ENCODE data around the gene C1orf159.

DNA sequence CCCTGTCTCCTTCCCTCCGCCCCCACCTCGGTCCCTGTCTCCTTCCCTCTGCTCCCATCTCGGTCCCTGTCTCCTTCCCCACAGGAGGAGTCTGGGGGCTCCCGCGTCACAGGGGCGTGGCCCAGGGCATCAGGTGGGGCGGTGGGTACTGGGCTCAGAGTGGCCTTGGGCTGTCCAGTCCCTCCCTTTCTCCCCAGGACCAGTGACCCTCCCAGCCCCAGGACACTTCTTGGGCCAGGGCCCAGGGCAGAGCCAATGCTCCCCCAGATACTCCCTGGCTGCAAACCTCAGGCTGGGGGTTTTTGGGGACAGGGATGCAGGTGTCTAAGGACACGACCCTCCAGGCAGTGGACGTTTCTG lies 35.0 kb downstream of the C1orf159 start:
- TF ChIP-seq, protein P1, sequence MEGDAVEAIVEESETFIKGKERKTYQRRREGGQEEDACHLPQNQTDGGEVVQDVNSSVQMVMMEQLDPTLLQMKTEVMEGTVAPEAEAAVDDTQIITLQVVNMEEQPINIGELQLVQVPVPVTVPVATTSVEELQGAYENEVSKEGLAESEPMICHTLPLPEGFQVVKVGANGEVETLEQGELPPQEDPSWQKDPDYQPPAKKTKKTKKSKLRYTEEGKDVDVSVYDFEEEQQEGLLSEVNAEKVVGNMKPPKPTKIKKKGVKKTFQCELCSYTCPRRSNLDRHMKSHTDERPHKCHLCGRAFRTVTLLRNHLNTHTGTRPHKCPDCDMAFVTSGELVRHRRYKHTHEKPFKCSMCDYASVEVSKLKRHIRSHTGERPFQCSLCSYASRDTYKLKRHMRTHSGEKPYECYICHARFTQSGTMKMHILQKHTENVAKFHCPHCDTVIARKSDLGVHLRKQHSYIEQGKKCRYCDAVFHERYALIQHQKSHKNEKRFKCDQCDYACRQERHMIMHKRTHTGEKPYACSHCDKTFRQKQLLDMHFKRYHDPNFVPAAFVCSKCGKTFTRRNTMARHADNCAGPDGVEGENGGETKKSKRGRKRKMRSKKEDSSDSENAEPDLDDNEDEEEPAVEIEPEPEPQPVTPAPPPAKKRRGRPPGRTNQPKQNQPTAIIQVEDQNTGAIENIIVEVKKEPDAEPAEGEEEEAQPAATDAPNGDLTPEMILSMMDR (IDR thresholded peaks at IDR 0.05), result no peak
- no peak for TF ChIP-seq POLR2A (IDR thresholded peaks at IDR 0.05)
